Measurements from ENCODE around the gene RGS16. TPM values are rescaled to one million over a fixed set of nuclear protein-coding genes. Genes with fewer than 3 reads are reported as not detected.

RGS16 gene
- total and polyA plus RNA-seq, 2 of the 13 experiments (the other 11 are each of a cell fraction or from before 2014, with no cell fraction given) = not detected

GRCh38 chr1:182652933-182653332 lies 48.7 kb upstream of the RGS16 start:
- Histone ChIP-seq H3K27me3 (ENCODE audit: control insufficient read depth in 1 of 2, insufficient read depth in 2 of 2, low read length in 2 of 2) (peaks cover 0 to 3% of the 10 kb centered on the region in 2 experiments; a peak in 1 of 5 replicates), H3K27ac (ENCODE audit: extremely low read length, insufficient read depth, low read length) (no peak overlapping the region), H4K20me1 (ENCODE audit: insufficient read depth, low read length) (no peaks in the 10 kb centered on the region), H3K79me2 (ENCODE audit: insufficient read depth, low read length) (no peaks in the 10 kb centered on the region), H3K4me1 (ENCODE audit: insufficient read depth, low read length) (no peaks in the 10 kb centered on the region), H3K9ac (ENCODE audit: insufficient read depth, low read depth, low read length) (no peak overlapping the region), H2AFZ (ENCODE audit: low read length) (no peak overlapping the region), H3K4me3 (replicated peaks in 1 of 3; ENCODE audit: insufficient read depth in 1 of 3, low read depth in 2 of 3, low read length in 3 of 3) (no peak overlapping the region), H3K4me2 (ENCODE audit: low read depth, low read length) (no peak overlapping the region), H3K36me3 (replicated peaks in 1 of 2; ENCODE audit: control insufficient read depth in 1 of 2, insufficient read depth in 2 of 2, low read length in 2 of 2) (no peaks in the 10 kb centered on the region), H3K9me3 (ENCODE audit: low read length) (no peaks in the 10 kb centered on the region)
- FAIRE-seq = no peak
- no peak for DNase-seq (ENCODE audit: low spot score)
- 17% methylated on average over 3 of the region's 3 CpGs for WGBS (ENCODE audit: low lambda C conversion rate)
- ATAC-seq = no peak
- ChIA-PET POLR2A (no interaction called here), CTCF (ENCODE audit: low intra/inter-chr PET ratio, low total read pairs) (no interaction called here)
- in situ Hi-C loops (cut with HindIII; ENCODE audit: extremely low pct_ligation_motif_present, low pct_unique_long_range_greater_than_20kb) (no loop called here), intact Hi-C loops (cut with micrococcal nuclease; ENCODE audit: unreplicated experiment) (no loop called here)
- no peak for TF ChIP-seq SALL2 (CRISPR knock-in tag; IDR thresholded peaks at IDR 0.05)
- no peak for TF ChIP-seq RCOR2 (CRISPR knock-in tag; IDR thresholded peaks at IDR 0.05)
- no peak for TF ChIP-seq IRF1 (CRISPR knock-in tag; IDR thresholded peaks at IDR 0.05; ENCODE audit: low read depth)
- no peak for TF ChIP-seq FOXP4 (CRISPR knock-in tag; IDR thresholded peaks at IDR 0.05)
- no peak for TF ChIP-seq HNRNPUL1 (IDR thresholded peaks at IDR 0.05; ENCODE audit: low read depth, low read length)
- TF ChIP-seq TAF1 (CRISPR knock-in tag; IDR thresholded peaks at IDR 0.05) = no peak
- TF ChIP-seq, protein P1, sequence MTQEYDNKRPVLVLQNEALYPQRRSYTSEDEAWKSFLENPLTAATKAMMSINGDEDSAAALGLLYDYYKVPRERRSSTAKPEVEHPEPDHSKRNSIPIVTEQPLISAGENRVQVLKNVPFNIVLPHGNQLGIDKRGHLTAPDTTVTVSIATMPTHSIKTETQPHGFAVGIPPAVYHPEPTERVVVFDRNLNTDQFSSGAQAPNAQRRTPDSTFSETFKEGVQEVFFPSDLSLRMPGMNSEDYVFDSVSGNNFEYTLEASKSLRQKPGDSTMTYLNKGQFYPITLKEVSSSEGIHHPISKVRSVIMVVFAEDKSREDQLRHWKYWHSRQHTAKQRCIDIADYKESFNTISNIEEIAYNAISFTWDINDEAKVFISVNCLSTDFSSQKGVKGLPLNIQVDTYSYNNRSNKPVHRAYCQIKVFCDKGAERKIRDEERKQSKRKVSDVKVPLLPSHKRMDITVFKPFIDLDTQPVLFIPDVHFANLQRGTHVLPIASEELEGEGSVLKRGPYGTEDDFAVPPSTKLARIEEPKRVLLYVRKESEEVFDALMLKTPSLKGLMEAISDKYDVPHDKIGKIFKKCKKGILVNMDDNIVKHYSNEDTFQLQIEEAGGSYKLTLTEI (CRISPR knock-in tag; conservative IDR thresholded peaks at IDR 0.05) = no peak
- TF ChIP-seq, protein P2, sequence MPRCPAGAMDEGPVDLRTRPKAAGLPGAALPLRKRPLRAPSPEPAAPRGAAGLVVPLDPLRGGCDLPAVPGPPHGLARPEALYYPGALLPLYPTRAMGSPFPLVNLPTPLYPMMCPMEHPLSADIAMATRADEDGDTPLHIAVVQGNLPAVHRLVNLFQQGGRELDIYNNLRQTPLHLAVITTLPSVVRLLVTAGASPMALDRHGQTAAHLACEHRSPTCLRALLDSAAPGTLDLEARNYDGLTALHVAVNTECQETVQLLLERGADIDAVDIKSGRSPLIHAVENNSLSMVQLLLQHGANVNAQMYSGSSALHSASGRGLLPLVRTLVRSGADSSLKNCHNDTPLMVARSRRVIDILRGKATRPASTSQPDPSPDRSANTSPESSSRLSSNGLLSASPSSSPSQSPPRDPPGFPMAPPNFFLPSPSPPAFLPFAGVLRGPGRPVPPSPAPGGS (CRISPR knock-in tag; IDR thresholded peaks at IDR 0.05) = no peak
- no peak for TF ChIP-seq KMT2B (CRISPR knock-in tag; IDR thresholded peaks at IDR 0.05)
- no peak for TF ChIP-seq RELA (CRISPR knock-in tag; IDR thresholded peaks at IDR 0.05)
- BruUV-seq (replicated peaks) = no TSS peak
